HEK293T (cell line): ENCODE measurements around the gene ABCA4.

Source experiments
- CTCF ChIA-PET: fragments of 350-600 bp; formaldehyde crosslinking; extraction: SDS; loops from one replicate; lab custom pipeline; 2021; ENCODE audit warnings: antibody characterized with exemption, inconsistent platforms; lab: Yijun Ruan, JAX
- POLR2A ChIA-PET: fragments of 350-600 bp; formaldehyde crosslinking; extraction: SDS; loops from one replicate; lab custom pipeline; 2020; ENCODE audit warnings: antibody characterized with exemption, inconsistent platforms; lab: Yijun Ruan, JAX
- DNase-seq: peaks from one replicate; pipeline ENCODE4 v3.0.0; 2012; ENCODE audit warnings: mixed read lengths; ENCODE audit errors: extremely low spot score
- ARNT ChIP-seq: fragments of 450-650 bp; IDR thresholded peaks from 2 replicates; pipeline ENCODE4 v1.6.1; 2017; ENCODE audit warnings: mild to moderate bottlenecking
- BHLHE40 ChIP-seq: fragments of 450-650 bp; IDR thresholded peaks from 2 replicates; pipeline ENCODE4 v1.6.1; 2016; ENCODE audit warnings: mild to moderate bottlenecking, moderate library complexity, borderline replicate concordance
- CTBP1 ChIP-seq: fragments of 450-650 bp; IDR thresholded peaks from 2 replicates; pipeline ENCODE4 v1.6.1; 2016; ENCODE audit warnings: borderline replicate concordance
- ELF4 ChIP-seq: fragments of 450-650 bp; IDR thresholded peaks from 2 replicates; pipeline ENCODE4 v1.6.1; 2017; ENCODE audit warnings: antibody characterized with exemption
- FOXA1 ChIP-seq: fragments of 450-650 bp; IDR thresholded peaks from 2 replicates; pipeline ENCODE4 v1.6.1; 2016; ENCODE audit warnings: mild to moderate bottlenecking
- FOXK2 ChIP-seq: fragments of 450-650 bp; IDR thresholded peaks from 2 replicates; pipeline ENCODE4 v1.6.1; 2016; ENCODE audit warnings: mild to moderate bottlenecking
- FOXM1 ChIP-seq: fragments of 450-650 bp; IDR thresholded peaks from 2 replicates; pipeline ENCODE4 v1.6.1; 2017; ENCODE audit warnings: mild to moderate bottlenecking, borderline replicate concordance
- HDGF ChIP-seq: fragments of 450-650 bp; IDR thresholded peaks from 2 replicates; pipeline ENCODE4 v1.6.1; 2017; ENCODE audit warnings: antibody characterized with exemption, borderline replicate concordance
- L3MBTL2 ChIP-seq: fragments of 450-650 bp; conservative IDR thresholded peaks from 2 replicates; pipeline ENCODE4 v1.6.1; 2016; ENCODE audit warnings: mild to moderate bottlenecking
- LEF1 ChIP-seq: fragments of 450-650 bp; IDR thresholded peaks from 2 replicates; pipeline ENCODE4 v1.6.1; 2017; ENCODE audit warnings: mild to moderate bottlenecking, borderline replicate concordance
- NFRKB ChIP-seq: fragments of 450-650 bp; IDR thresholded peaks from 2 replicates; pipeline ENCODE4 v1.6.1; 2016; ENCODE audit warnings: mild to moderate bottlenecking, moderate library complexity
- PKNOX1 ChIP-seq: fragments of 450-650 bp; IDR thresholded peaks from 2 replicates; pipeline ENCODE4 v1.6.1; 2016
- SP1 ChIP-seq: fragments of 450-650 bp; IDR thresholded peaks from 2 replicates; pipeline ENCODE4 v1.6.1; 2017
- SUZ12 ChIP-seq: fragments of 450-650 bp; IDR thresholded peaks from 2 replicates; pipeline ENCODE4 v1.6.1; 2016; ENCODE audit warnings: mild to moderate bottlenecking
- TARDBP ChIP-seq: fragments of 450-650 bp; IDR thresholded peaks from 2 replicates; pipeline ENCODE4 v1.6.1; 2016
- ZNF384 ChIP-seq: fragments of 450-650 bp; IDR thresholded peaks from 2 replicates; pipeline ENCODE4 v1.6.1; 2016

Gene ABCA4

GRCh38 chr1:94103608-94104007, 17.3 kb downstream of the ABCA4 start:
- DNase-seq, result no peak
- no peak for TF ChIP-seq HDGF
- TF ChIP-seq PKNOX1, result no peak
- TF ChIP-seq L3MBTL2, result no peak
- TF ChIP-seq ZNF384, result no peak
- no peak for TF ChIP-seq FOXM1
- no peak for TF ChIP-seq SP1
- no peak for TF ChIP-seq BHLHE40
- no peak for TF ChIP-seq ARNT
- TF ChIP-seq FOXA1, result no peak
- no peak for TF ChIP-seq CTBP1
- no peak for TF ChIP-seq FOXK2
- no peak for TF ChIP-seq NFRKB
- ChIA-PET CTCF (interaction anchor here (1.3 kb wide), 1 partner anchor 41 kb away, joined by 3 read pairs; no protein-coding TSS in a partner anchor), POLR2A (no interaction called here)

DNA sequence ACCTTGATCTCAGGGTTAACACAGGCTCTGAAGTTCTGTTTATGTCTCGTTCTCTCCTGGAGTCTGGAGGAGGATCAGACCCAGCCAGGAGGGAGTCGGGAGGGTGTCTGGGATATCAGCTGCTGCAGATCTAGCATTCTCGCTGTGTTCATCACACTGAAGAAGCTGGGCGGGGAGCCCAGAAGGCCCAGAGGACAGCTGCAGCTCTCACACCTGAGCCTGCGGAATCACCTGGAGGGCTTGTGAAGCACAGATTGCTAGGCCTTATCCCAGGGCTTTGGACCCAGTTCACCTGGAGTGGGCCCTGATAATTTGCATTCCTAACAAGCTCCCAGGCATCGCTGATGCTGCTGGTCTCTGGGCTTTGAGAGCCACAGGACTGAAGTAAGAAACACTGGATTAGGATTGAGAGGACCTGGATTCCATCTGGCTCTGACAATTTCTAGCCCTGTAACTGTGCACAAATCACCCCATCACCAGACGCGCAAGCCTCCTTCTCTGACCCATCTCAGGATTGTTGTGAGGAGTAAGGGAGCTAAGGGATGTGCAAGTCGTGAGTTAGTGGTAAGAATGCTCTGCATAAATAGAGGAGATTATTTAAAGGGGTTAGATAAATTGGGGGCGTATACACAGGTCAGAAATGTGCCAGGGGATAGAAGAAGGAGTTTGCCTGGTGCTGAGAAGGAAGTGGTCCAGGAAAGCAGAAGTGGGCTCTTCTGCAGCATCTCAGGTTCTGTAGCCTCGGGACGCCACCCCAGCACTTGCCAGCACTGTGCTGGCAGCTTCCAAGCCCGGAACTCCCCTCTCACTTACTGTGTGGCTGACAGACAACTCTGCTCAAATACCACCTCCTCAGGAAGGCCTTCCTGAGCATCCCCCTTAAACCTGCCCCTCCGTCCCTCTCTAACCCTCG, 19.1 kb downstream of the ABCA4 start:
- ChIA-PET CTCF (interaction anchor here (1.3 to 1.7 kb wide), 2 partner anchors 15 to 38 kb away, joined by 3 to 8 read pairs; no protein-coding TSS in a partner anchor), POLR2A (interaction anchor here (0.8 to 1.2 kb wide), 2 partner anchors 14 to 24 kb away, joined by 3 read pairs; no protein-coding TSS in a partner anchor)
- DNase-seq, result no peak
- TF ChIP-seq BHLHE40 (no peak), ZNF384 (no peak), FOXA1 (no peak), FOXM1 (no peak), TARDBP (no peak), NFRKB (no peak), PKNOX1 (no peak), HDGF (no peak)

DNA sequence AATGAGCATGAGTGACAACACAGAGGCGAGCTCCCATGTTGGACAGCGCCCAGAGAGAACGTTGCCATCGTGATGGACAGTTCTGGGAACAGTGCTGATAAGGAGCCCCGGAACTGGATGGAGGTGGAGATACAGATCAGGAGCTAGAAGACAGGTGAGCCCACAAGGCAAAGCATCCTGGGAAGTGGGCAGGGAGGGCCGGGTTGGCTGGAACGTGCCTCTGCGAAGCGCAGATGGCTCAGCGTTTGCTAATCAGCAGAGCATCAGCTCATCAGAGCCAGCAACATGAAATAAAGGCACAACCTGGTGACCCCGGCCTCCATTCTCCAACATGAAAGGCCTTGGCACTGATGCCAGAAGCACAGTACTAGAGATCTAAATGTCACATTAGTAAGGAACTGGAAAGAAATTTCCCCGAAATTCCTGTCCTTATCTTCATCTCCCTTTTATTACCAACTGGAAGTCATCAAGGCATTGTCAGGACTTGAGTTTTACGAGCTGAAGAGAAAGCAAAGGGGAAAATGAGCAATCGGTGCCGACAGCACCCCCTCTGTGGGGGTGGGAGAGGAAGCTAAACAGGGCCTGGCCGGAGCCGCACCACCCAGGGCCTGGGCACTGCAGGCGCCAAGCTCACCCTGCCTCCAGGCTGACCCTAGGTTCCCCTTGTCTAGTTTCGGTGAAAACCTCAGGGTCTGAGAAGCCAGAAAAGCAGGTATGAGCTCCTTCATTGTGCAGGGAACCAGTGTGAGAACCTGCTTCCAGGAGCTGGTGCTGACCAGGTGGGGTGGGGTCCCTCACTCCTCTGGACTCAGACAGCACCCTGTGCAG, 19.9 kb downstream of the ABCA4 start:
- DNase-seq, result no peak
- CTCF ChIA-PET, result interaction anchor here (0.8 to 1.7 kb wide), 3 partner anchors 14 to 233 kb away, joined by 3 to 8 read pairs (median 3); no protein-coding TSS in a partner anchor
- TF ChIP-seq SUZ12 (no peak), TARDBP (no peak), HDGF (no peak), CTBP1 (no peak), PKNOX1 (no peak), FOXK2 (no peak), L3MBTL2 (no peak), FOXA1 (no peak), LEF1 (no peak), ZNF384 (no peak)
- POLR2A ChIA-PET, result interaction anchor here (0.8 to 1.3 kb wide), 3 partner anchors 15 to 23 kb away, joined by 3 read pairs; no protein-coding TSS in a partner anchor

DNA sequence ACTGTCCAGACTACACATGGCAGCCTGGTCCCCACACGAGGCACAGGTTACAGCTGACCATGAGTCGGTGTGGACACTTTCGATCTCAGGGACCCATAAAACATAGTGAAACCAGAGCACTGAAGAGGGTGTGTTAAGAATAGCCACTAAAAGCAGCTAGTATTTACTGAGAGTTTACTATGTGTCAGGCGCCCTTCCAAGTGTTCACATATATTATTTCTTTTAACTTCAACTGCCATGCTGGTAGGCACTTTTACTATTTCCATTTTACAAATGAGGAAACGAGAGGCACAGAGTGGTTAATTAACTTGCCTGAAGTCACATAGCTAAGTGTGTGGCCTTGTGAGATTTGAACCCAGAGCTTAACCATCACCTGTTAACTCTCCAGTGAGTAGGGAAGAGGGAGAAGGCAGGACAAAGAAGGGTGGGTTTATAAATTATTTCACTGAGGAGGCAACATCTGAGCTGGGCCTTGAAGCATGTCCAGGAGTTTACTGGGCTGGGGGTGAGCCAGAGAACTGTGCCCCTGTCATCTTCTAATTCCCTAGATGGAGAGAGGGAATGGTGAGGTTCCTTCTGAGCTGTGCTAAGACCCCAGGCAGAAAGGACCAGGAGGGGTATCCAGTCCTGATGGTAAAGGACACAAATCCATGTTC, 20.7 kb downstream of the ABCA4 start:
- POLR2A ChIA-PET, result interaction anchor here (1.3 kb wide), 1 partner anchor 22 kb away, joined by 3 read pairs; no protein-coding TSS in a partner anchor
- no peak for DNase-seq
- CTCF ChIA-PET, result interaction anchor here (0.8 to 1.7 kb wide), 4 partner anchors 13 to 234 kb away, joined by 3 to 8 read pairs (median 3); no protein-coding TSS in a partner anchor
- no peak for TF ChIP-seq LEF1
- no peak for TF ChIP-seq FOXM1
- TF ChIP-seq ZNF384, result no peak
- TF ChIP-seq ELF4, result no peak
- no peak for TF ChIP-seq SP1
- TF ChIP-seq PKNOX1, result no peak
- no peak for TF ChIP-seq FOXA1
- TF ChIP-seq L3MBTL2, result no peak
- no peak for TF ChIP-seq HDGF
- no peak for TF ChIP-seq BHLHE40
- no peak for TF ChIP-seq NFRKB
- TF ChIP-seq FOXK2, result no peak
- no peak for TF ChIP-seq SUZ12
